D721Med (cell line): ENCODE data around the gene NBAS.

Source experiments
- DNase-seq: peaks from one replicate; pipeline ENCODE4 v3.0.0; 2011; ENCODE audit warnings: low spot score; ENCODE audit not compliant: insufficient read length
- FAIRE-seq: peaks from 2 replicates; lab custom pipeline; 2011; peaks lifted over from hg19 to GRCh38; lab: Jason Lieb, UNC
- TF ChIP-seq, protein P1 (sequence below): IDR thresholded peaks from 2 replicates; pipeline ENCODE4 v1.5.1; 2012; ENCODE audit warnings: mild to moderate bottlenecking, control low read depth; ENCODE audit not compliant: insufficient read depth; ENCODE audit errors: missing control alignments

NBAS gene

DNA sequence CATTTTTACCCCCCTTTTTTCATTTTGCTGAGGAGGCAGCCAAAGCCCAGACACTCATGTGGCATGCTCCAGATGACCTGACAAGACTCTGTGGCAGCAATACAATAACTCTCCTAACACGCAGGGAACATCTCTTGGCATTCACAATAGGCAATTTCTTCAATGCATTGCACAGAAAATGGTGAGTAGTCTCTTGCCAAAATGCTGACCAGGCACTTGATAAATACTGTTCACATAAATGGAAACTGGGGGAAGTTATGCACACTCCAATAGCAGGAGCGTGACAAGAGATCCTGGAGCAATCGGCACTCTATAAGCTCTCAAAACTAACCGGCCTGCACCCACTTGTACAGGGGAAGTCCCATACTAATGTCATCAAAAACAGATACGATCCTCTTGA, 66.3 kb downstream of the NBAS start:
- DNase-seq (no peak), FAIRE-seq (no peak)
- TF ChIP-seq, protein P1, sequence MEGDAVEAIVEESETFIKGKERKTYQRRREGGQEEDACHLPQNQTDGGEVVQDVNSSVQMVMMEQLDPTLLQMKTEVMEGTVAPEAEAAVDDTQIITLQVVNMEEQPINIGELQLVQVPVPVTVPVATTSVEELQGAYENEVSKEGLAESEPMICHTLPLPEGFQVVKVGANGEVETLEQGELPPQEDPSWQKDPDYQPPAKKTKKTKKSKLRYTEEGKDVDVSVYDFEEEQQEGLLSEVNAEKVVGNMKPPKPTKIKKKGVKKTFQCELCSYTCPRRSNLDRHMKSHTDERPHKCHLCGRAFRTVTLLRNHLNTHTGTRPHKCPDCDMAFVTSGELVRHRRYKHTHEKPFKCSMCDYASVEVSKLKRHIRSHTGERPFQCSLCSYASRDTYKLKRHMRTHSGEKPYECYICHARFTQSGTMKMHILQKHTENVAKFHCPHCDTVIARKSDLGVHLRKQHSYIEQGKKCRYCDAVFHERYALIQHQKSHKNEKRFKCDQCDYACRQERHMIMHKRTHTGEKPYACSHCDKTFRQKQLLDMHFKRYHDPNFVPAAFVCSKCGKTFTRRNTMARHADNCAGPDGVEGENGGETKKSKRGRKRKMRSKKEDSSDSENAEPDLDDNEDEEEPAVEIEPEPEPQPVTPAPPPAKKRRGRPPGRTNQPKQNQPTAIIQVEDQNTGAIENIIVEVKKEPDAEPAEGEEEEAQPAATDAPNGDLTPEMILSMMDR: no peak

- TF ChIP-seq, protein P1: no peak
- no peak for FAIRE-seq
- DNase-seq: no peak
Observed at GRCh38 chr2:15492773-15493325, 68.3 kb downstream of the NBAS start.

DNA sequence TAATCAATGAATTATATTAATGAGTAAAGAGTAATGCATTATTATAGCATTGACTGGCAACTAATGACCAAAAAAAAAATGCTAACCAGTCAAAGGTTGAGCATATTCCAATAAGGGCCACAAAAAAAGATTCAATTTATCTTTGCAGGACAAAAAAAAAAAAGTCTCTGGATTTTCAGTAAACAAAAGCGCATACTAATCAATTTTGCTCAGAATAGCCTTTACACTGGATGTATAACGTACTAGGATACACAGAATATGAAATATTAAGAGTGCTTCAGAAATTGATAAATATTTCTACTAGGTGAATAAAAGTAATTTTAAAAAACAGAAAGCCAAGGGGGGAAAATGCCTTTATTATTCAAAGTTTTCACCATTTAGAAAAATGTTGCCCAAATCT, 74.4 kb downstream of the NBAS start:
- FAIRE-seq (no peak), DNase-seq (no peak)
- TF ChIP-seq, protein P1: no peak

- DNase-seq: no peak
Observed at GRCh38 chr2:15485949-15486348, 75.2 kb downstream of the NBAS start.

DNA sequence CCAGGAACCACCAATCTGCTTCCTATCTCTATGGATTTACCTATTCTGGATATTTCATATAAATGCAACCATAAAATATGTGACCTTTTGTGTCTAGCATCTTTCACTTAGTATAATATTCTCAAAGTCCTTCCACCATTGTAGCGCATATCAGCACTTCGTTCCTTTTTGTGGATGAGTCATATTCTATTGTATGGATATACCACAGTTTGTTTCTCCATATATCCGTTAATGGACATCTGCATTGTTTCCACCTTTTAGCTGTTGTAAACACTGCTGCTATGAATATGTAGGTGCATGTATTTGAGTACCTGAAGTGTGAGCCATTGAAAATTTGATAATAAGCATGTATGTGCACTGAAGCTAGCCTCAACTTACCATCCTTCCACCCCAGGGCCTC, 80.1 kb downstream of the NBAS start:
- DNase-seq: no peak
- TF ChIP-seq, protein P1: no peak
- FAIRE-seq: no peak

More at GRCh38 chr2:15485949-15486348, 75.2 kb downstream of the NBAS start:
- TF ChIP-seq, protein P1: no peak
- FAIRE-seq: no peak

DNA sequence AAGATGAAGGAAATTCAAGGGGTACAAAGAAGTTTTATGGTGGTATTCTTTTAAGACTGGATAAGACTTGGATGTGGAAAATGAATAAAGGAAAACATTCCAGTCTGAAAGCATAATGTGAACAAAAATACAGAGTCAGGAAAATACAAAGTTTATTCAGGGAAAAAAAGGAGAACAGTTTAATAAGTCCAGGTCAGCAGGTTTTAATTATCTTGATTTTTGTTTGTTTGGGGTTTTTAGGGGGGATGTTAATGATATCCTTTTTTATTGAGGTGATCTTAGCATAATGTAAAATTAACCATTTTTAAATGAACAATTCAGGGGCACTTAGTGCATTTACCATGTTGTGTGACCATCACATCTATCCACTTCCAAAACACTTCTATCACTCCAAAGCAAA, 80.6 kb downstream of the NBAS start:
- TF ChIP-seq, protein P1: no peak
- DNase-seq (no peak), FAIRE-seq (no peak)

- FAIRE-seq: no peak
- TF ChIP-seq, protein P1: no peak
- no peak for DNase-seq
Observed at GRCh38 chr2:15472876-15473275, 88.3 kb downstream of the NBAS start.
